ENCODE results near the gene WNT9B.

DNA sequence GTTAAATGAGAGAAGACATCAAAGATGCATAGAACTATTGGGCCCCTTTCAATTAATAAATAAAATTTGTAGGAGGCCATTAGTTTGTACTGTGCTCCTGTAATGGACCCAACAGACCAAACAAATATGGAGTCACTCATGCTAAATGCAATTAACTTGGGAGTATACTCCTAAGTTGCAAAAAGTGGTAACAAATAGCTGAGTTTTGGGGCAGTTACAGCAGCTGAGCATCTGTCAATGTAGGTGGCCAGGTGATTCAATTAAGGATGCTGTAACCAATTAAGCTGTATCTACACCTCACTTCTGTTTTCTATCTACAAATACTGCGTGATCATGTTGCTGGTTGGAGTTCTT lies 34.9 kb downstream of the WNT9B start:
- TF ChIP-seq GATA3 (IDR thresholded peaks at IDR 0.05; ENCODE audit: low read depth, low read length) (no peak), GATA2 (IDR thresholded peaks at IDR 0.05; ENCODE audit: low read depth, low read length) (no peak)

Measured in SH-SY5Y (cell line).